DMS 273 (cell line): ENCODE data around the gene ASTN2.

Experiments used
- DNase-seq: peaks from one replicate; lab custom pipeline; 2025; ENCODE audit not compliant: unreplicated experiment; lab: John Stamatoyannopoulos, UW

ASTN2 gene

DNA sequence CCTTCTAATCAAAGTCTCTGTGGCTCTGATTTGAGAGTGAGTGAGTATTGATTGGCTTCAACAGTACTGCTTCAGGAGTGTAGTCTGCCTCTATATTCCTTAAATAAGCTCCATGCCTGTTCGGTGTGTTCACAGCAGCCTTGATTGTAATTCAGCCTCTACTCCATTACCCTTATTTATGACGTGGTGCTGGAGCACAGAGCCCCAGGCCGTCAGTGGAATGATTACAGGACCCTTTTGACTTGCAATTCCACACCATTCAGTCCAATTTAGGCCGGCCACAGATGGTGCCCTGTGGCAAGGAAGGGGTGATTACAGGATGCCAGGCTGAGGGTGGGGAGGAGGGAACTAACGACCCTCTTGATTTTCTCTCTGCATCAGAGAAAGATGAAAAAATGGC, 110.3 kb downstream of the ASTN2 start:
- DNase-seq, result no peak

DNA sequence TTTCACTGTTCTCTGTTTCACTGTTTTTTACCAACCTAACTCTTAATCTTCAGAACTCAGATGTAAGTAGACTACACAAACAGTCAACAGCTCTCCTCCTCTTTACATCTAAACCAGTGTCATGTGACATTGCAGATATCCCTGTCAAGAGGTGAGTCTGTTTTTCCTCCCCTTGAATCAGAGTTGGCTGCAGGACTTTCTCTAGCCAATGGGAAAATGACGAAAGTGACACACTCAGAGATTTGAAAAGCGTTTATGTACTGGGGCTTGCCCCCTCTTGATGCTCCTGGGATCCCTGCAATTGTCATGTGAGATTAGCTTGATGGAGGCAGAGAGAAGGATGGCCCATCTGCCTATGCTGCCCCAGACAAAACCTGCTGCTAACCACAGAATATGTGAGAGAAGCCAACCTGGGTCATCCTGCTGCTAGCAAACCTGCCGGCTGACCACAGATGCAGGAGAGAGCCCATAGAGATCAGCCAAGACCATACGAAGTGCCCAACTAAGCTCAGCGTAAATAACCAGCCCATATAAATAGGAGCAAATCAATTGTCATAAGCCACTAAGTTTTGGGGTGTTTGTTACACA, 111.1 kb downstream of the ASTN2 start:
- no peak for DNase-seq

DNA sequence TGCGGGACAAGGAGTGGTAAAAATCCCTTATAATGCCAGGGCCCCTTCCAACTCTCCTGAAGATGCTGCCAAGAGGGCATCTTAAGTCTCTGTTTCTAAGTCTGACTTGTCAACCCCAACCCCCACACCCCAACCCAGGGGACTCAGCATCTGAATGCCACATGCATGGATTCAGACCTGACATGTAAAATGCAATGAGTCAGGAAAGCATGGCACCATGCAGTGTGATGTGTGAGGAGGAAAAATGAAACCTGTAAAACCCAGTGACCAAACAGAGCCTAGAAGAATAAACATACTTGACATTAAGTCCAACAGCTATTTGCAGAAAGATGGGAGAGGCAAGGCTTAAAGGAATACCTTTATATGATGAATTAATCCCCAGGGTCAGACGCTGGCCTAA, 112.4 kb downstream of the ASTN2 start:
- no peak for DNase-seq

DNA sequence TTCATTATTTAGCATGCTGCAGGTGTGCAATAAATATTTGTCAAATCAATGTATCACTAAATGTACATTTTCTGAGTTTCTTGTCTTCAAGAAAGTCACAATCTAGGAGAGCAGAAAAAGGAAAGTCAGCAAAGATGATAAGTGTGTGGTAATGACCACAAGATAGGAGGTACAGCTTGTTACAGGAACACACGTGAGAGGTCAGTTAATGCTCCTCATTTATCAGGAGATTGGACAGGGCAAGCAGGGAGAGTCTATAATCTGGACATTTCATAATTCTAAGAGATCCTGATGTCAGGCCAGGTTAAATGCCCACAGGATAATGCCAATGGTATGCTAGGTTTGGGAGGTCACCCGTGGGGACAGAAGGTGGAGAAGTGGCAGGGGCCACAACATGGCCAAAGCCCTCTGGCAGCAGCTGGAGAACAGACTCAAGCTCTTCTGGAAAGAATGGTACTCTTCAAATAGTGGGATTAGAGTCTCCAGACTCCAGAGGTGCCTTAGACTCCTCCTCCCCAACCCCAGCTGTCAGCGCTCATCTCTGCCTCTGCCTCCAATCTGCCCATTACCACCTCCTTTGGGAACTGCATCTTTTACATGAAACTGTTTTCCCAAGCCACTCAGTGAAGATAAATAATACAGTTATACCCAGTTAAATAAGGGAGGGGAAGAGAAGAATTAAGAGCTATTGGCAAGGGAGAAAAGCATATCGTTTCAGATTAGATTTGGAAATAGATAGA, 114.3 kb downstream of the ASTN2 start:
- DNase-seq, result no peak

DNA sequence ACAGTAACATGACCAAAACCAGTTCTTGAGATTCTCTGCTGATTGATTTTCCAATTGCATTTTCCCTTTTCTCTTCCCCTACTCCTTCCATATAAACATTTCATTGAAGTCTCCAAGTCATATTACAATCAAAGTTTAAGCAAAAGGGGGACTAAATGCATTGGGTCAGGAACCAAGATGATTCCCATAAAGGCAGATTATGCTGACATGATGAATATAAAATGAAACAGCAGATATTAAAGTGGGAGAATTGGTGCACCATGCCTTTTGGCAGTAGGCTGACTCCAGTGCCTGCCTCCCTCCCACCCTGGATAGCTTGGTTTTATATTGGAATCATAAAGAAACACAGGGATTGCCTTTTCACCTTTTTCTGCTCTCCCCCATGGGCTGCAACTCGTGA, 118.4 kb downstream of the ASTN2 start:
- no peak for DNase-seq

DNA sequence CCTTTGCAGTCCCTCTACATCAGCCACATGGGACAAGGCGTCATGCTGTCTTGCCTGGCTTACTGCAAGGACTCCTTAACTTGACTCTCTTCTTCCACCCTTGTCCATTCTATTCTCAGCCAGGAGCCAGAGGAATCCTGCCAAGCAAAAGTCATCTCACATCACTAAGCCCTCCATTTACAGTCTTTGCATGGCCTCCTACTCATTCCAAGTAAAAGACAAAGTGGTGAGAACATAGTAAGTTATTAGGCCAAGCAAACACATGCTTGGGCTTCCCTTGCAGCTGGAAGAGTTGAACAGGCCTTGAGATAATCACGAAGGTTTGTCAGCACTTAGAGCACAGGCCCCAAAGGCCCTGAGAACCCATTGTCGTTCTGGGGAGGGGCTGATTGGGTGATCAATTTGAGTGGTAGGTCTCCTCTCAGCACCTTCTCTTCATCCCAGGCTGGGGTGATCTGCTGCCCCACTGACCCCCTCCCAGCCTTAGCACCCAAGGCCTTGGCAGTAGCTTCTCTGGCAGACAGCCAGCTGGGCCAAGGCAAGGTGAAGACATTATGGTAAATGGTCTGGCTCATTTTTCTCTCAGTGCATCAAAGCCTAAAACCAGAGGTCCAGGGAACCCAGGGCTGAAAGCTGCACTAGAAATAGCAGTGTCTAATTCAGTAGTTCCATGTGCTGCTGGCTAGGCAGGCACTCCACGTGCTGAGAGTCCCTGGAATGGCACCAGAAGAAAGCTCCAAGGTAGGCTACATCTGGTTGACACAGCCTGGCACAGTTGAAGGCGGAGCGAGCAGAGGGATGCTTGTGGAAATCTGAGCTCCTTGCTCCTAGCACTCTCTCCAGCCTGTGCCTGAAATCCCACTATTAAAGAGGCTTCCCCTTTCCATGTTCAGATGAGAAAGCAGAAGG, 121.4 kb downstream of the ASTN2 start:
- peak; percentile 50 for DNase-seq

DNA sequence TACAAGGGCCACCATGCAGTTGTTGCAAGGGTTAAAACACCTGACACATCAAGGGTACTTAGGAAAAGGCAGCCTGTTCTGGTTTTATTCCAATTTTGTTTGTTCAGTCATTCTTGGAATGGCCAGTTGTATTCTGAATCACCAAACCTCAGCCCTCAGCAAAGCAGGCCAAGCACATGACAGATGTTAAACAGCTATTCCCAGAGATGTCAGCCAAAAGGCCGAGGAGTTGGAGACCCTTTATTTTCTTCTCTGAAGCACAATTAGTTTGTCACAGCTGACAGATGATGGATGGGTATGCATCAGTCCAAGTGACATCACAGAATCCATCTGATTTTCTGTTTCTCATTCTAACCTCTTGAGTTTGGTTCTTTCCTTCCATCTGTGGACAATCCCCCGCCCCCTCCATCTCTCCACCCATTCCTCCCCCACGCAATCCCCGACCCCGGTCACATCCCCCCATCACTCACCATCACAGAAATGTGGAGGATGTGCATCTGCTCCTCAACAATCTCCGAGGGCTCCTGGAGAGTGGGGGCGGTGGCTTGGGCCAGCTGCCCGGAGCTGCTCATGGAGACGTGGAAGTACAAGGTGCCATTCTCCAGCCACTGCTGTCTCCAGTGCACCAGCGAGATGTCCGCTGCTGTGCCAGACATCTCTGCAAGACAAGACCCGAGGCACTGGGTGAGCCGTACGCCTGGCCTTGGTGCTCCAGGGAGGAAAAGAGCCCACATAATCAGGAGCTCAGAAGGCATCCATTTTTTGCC, 123.8 kb downstream of the ASTN2 start:
- DNase-seq, result no peak

DNA sequence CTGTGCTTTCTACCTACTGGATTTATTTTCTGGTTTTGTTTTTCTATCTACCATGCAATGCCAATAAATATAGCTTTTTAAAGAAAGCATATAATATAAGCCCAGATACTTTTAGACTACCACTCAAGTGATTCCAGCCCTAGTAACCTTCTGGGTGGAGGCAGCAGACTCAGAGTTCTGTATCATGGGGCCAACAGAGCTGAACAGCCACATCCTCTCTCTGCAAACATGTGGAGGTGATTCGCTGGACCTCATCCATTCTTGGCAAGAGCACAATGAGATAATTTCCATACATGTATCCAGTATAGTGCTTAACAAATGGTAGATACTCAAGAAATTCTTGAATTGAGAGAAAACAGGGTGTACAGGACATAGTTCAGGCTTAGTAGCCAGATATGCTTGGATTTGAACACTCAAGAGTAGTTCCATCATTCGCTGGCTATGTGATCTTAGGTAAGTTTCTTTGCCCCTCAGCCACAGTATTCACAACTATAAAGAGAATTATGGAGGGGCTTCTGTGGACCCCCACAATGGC, 124.5 kb downstream of the ASTN2 start:
- no peak for DNase-seq

DNA sequence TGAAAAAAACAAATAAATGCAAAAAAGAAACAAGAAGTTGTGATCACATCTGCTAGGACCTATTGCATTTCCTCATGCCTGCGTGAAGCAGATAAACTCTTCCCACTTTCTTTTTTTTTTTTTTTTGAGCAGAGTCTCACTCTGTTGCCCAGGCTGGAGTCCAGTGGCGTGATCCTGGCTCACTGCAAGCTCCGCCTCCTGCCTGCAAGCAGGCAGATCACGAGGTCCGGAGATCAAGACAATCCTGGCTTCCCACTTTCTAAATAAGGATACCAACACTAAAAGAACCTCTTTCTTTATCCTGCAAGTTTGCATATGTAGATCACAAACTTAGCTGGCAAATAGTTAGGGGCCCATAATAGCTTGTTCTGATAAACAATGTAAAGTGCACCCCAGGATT, 128.6 kb downstream of the ASTN2 start:
- no peak for DNase-seq

DNA sequence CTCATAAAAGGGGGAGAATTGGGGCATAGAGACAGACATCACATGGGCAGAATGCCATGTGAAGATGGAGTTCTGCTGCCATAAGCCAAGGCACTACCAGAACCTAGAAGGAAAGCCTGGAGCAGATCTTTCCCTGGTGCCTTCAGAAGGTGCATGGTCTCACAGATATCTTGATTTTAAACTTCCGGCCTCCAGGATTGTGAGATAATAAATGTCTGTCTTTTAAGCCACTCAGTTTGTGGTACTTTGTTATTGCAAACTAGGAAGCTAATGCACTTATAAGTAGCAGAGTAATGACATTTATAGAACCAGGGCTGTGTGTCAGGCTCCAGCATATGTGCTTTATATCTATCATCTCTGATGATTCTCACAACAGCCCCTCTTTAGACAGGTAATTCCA, 130.4 kb downstream of the ASTN2 start:
- DNase-seq, result no peak

DNA sequence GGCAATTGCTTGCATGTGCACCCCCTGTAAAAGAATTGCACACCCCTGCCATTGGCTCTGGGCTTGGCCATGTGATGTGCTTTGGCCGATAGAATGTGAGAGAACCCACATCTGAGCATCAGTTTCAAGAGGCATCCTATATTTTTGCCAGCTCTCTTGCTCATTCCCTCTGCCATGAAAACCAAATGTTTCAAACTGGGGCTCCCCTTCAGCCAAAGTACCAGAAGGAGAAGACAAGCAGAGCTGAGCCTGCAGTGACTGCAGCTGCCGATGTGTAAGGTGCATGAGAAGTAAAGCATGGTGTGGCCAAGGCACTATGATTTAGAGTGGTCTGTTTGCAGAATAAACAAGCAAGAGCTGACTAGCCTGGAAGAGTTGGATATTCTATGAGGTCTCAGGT, 132.3 kb downstream of the ASTN2 start:
- DNase-seq, result no peak

DNA sequence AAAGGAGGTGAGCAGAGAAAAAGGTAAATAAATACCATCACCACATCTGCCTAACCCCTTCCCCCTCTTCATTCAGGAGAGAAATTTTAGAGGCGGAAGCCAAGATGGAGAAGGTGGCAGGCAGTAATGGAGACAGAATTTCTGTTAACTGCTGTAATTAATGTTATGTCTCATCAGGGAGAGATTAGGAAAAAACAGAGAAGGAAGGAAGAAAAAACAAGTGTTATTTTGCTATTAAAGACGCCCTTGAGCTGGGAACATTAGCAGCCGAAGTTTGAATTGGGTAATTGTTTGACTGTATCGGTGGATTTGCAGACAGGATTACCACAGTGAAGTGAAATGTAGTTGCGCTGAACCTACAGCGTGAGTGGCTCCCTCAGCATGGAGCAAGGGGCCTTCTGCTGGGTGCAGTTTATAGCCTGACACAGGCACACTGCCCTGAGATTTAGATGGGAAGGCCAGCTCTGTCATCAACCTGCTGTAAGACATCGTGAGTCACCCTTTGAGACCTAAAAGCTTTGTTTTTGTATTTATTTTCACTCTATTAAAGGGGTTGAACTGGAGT, 136.3 kb downstream of the ASTN2 start:
- no peak for DNase-seq

DNA sequence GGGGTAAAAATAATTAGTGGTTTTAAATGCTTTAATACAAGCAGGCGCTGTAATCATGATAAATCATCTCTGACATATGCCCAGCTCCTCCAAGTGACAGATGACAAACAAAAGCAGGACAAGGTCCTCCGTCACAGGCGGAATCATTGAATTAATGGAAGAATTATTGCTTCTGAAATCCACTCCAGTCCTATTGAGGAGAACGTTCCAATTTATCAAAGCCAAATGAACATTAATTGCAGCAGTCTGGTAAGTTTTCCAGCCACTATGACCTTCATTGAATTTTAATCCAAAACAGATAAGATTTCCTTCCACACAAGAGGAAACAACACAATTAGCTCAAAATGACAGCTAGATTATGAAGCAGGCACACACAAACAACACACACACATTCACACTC, 136.8 kb downstream of the ASTN2 start:
- DNase-seq, result peak; percentile 21

DNA sequence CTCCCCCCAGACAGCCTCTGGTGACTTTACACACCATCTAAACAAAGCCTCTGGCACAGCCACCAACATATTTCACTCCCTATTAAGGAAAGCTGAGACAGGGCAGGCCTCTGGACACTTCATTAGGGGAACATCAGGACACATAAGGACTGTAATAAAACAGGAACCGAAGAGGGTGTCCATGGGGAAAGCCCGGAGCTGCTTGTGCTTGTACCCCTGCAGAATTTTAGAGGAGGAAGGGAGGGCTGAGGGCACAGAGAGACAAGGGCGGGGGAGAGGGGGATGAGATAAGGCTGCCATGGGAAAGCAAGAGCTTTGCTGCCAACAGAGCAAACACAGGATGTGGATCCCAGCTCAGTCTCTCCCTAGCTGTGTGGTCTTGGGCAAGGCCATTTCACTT, 138.4 kb downstream of the ASTN2 start:
- DNase-seq, result no peak

DNA sequence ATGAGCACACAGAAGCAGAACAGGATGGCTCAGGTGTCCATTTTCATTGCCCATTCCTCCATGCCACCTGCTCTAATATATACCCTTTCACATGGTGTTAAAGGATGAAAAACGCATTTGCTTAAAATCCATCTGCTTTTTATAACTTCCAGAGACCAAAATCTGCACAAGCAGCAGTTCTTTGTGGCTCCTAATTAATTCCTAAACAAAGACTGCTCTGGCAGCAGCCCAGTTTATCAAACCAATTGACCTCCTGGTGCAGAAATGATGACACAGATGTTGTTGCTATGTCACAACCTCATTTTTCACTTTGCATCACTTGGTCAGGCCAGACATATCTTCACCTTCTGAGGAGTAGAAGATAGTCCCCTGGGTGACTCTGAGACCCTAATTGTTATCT, 141.2 kb downstream of the ASTN2 start:
- DNase-seq, result peak; percentile 21

DNA sequence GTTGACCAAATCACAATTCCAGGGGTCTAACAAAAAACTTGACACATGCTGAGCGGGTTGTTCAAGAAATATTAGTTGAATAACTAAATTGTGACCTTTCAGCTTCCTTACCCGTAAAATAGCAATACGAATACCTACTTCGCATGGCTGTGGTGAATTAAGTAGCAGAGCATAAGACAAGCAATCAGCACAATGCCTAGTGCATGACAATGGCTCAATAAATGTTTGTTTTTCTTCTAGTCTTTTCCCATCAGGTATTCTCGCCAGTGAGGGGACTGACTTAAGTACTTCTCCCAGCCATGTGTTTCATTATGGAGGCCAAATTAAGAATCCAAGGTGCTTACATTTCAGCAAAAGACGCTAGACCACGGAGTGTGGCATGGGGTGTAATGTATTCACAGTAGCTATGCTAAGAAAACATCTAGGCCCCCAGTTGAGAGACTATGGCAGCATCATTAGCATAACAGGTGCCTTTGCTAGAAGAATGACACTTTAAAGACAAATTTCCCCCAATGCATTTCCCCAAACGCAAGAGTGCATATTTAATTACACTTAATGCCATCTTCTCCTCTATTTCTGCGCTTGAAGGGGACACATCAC, 145.9 kb downstream of the ASTN2 start:
- no peak for DNase-seq

DNA sequence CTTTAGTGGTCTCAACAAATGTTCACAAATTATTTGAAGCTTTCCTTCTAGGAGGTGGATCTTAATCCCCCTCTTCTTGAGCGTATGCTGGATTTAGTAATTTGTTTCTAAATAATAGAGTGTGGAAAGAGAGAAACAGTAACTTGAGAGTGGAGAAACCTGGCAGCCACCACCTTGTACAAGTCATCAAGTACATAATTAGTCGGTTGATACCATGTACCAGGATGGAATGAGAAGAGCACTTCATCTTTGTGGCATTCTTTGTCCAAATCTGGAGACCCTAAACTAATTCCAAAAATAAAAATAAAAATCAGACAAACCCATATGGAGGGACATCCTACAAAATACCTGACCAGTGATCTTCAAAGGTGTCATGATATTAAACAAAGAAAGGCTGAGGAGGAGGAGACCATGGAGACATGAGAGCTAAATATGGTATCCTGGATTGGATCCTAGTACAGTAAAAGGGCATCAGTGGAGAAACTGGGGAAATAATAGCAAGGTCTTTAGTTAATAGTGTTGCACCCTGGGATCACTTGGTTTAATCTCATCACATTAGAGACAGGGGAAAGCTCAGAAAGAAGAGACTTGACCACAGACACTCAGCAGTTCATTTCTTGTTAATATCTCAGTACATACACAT, 147.9 kb downstream of the ASTN2 start:
- DNase-seq, result no peak

DNA sequence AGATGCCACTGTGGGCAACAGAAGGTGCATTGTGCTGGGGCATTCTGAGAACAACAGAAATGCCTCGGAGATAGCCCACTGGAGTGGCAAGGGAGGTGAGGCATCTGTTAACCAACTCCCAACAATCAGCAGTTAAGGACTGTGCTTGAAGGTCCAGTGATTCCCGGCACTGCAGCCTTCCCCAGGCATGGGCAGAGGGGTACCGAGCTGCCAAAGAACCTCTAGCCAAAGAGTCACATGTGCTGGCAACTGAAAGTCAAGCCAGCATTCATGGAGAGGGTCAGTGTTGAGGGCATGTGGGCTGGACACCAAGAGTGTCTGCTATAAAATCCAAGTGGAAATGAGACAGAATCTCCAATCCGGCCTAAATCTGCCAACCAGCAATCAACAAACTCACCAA, 149.6 kb downstream of the ASTN2 start:
- DNase-seq, result peak; percentile 21

DNA sequence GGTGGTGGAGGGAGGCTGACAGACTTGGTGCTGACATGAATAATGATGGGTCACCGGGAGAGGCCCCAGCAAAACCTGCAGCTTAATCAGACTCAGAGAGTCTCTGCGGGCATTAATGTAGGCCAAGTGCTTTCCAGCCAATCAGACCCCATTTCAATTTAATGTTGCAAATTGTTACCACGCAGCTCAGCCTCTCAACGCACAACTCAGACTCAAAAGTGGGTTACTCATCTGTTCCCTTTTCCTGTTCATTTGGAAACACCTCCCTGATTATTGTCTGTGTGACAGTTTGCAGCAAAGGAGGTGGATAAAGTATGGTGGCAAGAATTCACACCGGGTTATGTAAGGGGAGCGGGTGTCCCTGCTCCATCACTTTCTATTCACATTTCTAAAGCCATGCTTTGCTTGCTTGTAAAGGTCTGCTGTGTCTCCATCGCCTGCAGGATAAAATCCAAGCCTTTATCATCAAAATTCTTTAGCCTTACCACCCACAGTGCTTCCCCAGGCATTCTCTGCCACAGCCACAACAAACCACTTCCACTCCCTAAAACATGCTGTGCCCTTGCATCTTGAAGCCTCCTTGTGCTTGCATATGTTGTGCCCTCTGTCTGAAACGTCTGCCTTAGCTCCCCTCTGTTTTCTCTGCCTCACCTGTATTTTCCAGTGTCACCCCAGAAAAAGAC, 156.5 kb downstream of the ASTN2 start:
- no peak for DNase-seq
